Activated CD4-positive, alpha-beta T cell treated with anti-CD3 and anti-CD28 coated beads, Interleukin-2, amount 50 U/mL, for 1 hour (primary cell): Measurements from ENCODE around the gene TARBP2.

Experiments used
- DNase-seq: peaks from one replicate; pipeline ENCODE4 v3.0.0-alpha.2; 2020

Gene TARBP2

GRCh38 chr12:53500776-53501614 is at the start of gene TARBP2:
TARBP2 (plus strand) TSS chr12:53501283; CDS start chr12:53501409, 126 bp downstream.
- DNase-seq: peak; percentile 93

- DNase-seq: peak; percentile 96
Observed at GRCh38 chr12:53451661-53452158, 49.4 kb upstream of the TARBP2 start, which contains the start of gene PCBP2. PCBP2 (plus strand) TSS chr12:53452102; CDS start chr12:53454801, 2,699 bp downstream.

GRCh38 chr12:53452159-53453077 is 48.7 kb upstream of the TARBP2 start:
- peak; percentile 75 for DNase-seq

- DNase-seq: no peak
Observed at GRCh38 chr12:53453953-53454640, 47.0 kb upstream of the TARBP2 start.

- DNase-seq: no peak
Observed at GRCh38 chr12:53454707-53455106, 46.4 kb upstream of the TARBP2 start.

- DNase-seq: no peak
Observed at GRCh38 chr12:53456654-53457366, 44.3 kb upstream of the TARBP2 start.

GRCh38 chr12:53459097-53459496 is 42.0 kb upstream of the TARBP2 start:
- DNase-seq: no peak

GRCh38 chr12:53461059-53461458 is 40.0 kb upstream of the TARBP2 start:
- DNase-seq: no peak

GRCh38 chr12:53461591-53461990 is 39.5 kb upstream of the TARBP2 start:
- DNase-seq: no peak

- DNase-seq: no peak
Observed at GRCh38 chr12:53462935-53463334, 38.1 kb upstream of the TARBP2 start.

GRCh38 chr12:53463802-53464560 is 37.1 kb upstream of the TARBP2 start:
- no peak for DNase-seq

GRCh38 chr12:53464685-53465418 is 36.2 kb upstream of the TARBP2 start:
- no peak for DNase-seq

GRCh38 chr12:53465679-53466078 is 35.4 kb upstream of the TARBP2 start:
- no peak for DNase-seq

- DNase-seq: no peak
Observed at GRCh38 chr12:53466640-53467039, 34.4 kb upstream of the TARBP2 start.

- no peak for DNase-seq
Observed at GRCh38 chr12:53467082-53467481, 34.0 kb upstream of the TARBP2 start.

- DNase-seq: no peak
Observed at GRCh38 chr12:53467880-53468279, 33.2 kb upstream of the TARBP2 start.

GRCh38 chr12:53468282-53468681 is 32.8 kb upstream of the TARBP2 start:
- no peak for DNase-seq

GRCh38 chr12:53472056-53472582 is 29.0 kb upstream of the TARBP2 start:
- no peak for DNase-seq

- DNase-seq: no peak
Observed at GRCh38 chr12:53474077-53474476, 27.0 kb upstream of the TARBP2 start.

GRCh38 chr12:53474819-53475218 is 26.3 kb upstream of the TARBP2 start:
- no peak for DNase-seq
